GM19025 (cell line): Measurements from ENCODE around the gene IL24.

ENCODE experiments used
- ATAC-seq: cut with Tn5 transposase; IDR thresholded peaks from one replicate; pipeline ENCODE4 v1.9.1; 2021; ENCODE audit warnings: mild to moderate bottlenecking, low read depth, moderate library complexity; ENCODE audit not compliant: unreplicated experiment

The IL24 gene

DNA sequence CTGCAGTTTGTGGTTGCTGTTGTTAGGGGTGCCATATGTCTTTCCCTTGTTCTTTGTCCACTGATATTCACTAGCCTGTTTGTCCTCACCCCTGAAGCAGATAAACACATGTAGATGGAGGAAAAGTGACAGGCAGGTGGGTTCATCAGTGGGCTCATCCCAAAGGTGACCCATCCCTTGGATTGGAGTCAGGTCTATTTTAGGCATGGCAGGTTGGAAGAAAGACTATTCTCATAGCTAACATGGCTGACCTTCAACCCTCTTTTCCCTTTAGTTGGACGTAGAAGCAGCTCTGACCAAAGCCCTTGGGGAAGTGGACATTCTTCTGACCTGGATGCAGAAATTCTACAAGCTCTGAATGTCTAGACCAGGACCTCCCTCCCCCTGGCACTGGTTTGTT is 5.5 kb downstream of the IL24 start:
- ATAC-seq, result no peak

DNA sequence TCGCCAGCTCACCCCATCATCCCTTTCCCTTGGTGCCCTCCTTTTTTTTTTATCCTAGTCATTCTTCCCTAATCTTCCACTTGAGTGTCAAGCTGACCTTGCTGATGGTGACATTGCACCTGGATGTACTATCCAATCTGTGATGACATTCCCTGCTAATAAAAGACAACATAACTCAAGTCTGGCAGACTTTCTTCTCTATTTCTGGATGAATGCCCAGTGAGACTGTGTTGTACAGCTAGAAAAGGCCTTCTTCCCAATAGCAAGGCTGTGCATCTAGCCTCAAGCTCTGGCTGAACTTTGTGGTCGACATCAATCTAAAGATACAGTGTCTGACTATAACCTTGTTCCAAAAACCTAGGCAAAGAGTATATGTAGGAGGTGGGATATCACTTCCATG is 6.4 kb downstream of the IL24 start:
- no peak for ATAC-seq

DNA sequence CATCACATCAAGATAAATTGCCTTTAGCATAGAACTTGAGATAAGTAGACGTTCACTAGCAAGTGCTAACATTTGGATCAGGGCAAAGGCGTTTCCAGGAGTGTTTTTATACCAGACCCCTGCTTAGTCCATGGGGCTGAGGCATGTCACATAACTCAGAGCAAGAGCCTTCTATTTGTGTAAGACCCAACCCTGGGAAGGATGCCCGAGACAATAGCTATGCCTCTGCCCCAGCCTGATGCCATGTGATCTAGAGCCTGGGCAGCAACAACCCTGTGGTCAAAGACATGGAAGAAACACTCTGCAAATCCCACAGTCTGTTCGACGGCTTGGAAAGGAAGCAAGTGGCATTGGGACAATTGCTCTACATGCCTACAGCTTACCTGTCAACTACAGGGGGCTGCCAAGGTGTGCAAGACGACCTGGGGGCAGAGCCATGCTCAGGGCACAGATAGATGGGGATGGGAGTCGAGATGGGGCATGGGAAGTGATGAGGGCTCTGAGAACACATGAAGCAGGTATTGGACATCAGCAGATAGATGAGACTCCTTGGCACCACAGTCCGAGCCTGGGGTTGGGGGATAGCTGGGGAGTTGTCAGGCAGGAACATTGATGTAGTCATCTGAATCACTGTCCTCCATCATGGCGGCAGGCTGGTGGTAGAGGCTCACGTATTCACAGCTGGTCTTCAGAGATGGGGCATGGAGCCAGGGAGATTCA is 7.3 kb downstream of the IL24 start:
- ATAC-seq, result no peak

DNA sequence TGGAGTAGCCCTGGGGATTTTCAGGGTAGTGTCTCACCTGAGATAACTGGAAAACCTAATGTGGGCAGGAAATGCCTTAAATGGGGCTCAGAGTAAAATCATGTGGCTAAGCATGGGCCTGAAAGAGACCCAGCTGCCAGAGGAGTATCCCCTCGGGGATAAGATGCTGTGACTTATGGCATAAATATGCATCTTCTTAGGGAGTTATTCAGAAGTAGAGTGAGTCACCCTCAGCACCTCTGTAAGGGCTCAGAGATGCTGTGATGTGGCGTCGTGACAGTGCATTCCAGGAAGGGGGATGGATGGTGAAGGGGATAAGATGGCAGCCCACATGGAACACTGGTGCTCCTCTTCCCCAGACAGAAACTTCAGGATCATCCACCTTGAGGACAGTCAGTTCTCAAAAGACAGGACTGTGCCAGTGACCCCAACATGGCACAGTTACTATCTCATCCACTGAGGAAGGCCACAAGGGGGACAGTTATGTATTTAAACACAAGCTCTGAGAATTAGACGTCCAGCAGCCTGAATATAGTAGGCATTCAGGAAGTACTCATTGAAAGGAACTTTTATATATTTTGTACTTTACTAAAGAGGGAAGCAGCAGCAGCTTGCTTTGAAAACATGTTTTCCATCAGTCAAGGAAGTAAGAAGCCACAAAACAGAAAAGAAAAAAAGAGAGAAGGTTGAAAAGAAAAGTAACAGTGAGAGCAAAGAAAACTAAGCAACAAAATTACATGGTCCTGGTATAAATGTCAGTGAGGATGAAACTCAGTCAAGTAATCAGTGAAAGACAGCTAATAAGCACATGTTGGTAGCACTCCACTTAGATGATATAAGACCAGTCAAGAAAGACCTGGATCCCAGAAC is 8.3 kb downstream of the IL24 start:
- peak; percentile 70 for ATAC-seq

DNA sequence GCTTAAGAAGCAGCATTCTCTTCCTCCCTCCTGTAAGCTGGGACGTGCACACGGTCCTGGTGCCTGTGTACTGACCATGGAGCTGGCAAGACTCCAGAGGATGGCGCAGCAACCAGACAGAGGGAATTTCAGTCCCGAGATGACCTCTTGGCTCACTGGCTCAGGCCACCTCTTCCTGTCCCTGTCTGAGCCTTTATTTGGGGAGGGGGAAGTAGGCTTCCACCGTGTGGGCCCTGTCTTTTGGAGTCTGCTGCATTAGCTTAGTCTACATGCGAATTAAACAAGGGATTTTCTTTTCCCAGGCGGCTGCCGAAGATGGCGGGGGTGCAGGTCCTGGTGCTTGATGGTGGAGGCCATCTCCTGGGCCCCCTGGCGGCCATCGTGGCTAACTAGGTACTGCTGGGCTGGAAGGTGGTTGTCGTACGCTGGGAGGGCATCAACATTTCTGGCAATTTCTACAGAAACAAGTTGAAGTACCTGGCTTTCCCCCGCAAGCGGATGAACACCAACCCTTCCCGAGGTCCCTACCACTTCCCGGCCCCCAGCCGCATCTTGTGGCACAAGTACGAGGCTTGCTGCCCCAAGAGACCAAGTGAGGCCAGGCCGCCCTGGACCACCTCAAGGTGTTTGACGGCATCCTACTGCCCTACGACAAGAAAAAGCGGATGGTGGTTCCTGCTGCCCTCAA is 10.2 kb downstream of the IL24 start:
- no peak for ATAC-seq

DNA sequence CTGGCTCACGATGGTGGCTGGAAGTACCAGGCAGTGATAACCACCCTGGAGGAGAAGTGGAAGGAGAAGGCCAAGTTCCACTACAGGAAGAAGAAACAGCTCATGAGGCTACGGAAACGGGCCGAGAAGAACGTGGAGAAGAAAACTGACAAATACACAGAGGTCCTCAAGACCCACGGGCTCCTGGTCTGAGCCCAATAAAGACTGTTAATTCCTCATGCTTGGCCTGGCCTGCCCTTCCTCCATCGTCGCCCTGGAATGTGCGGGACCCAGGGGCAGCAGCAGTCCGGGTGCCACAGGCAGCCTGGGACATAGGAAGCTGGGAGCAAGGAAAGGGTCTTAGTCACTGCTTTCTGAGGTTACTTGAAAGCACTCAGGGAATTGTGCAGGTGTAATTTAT is 10.8 kb downstream of the IL24 start:
- ATAC-seq, result no peak

DNA sequence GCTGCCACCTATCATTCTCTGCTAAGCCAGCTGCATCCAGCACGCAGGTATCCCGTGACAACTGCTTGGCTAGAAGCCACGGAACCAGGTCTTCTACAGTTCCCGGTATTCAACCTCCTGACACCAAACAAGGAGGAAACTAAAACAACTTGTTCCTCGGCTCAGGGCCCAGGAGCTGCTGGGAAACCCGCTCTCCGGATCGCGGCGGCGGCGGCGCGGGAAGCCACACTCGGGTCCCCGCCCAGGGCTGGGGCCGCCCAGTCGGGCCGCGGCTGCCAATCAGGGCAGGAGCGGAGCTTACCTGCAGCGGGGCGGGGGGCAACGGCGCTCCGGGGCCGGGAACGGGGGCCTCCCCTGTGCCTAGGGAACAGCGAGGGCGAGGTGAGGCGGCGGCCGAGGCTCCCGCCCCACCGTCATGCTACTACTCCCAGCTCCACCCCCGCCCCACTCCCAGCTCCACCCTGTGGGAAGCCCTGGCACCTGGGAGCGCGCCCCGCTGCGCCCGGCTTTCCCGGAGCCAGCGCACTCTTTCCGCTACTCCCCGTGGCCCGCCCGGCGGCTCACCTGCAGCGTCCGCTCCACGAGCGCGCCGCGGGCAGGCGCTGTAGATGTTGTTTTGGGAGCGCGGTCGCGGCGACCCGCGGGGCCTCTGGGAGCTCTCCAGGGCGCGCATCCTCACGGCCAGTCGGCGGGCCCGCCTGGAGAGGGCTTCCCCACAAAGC is 12.1 kb downstream of the IL24 start:
- no peak for ATAC-seq

DNA sequence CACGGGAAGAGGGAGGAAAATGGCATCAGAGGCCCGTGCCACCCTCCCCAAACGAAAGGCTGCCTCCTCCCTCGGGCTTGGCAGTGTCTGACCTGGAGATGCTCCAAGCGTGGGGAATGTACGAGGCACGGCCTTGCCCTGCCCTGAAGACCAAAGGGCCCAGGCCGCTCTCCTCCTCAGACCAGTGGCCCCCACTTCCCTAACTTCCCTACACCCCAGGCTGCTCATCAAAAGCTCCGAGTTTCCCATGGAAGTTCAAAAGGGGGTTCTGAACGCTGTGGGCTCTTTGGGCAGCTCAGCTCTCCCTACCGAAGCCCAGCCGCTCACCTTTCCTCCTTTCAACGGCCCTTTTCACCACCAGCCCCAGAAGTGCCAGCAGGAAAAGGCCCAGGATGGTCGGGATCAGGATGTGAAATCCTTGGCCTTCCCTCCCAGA is 12.7 kb downstream of the IL24 start:
- ATAC-seq, result no peak

DNA sequence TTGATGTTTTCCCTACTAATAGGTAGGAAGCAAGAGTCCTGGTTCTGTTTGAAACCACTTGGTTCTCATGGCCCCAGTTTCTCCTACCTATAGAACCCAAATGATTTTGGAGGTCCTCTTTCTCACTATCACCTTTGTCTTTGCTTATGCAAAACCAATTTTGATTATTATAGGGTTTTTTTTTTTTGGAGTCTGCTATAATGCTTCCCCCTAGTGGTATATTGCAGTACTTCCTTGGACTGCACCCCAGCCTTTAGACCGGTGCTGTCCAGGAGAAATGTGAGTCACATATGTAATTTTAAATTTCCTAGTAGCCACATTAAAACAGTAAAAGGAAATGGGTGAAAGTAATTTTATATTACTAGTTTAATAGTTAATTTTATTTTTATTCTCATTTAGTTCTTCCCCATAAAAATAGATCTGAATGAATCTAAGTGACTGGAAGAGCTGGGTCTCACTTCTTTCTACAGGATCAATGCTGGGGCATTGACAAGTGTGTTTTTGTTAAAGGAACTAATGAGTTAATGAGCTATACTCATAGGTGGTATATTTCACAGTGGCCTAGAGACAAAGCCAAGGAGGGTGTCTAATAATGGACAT is 13.9 kb downstream of the IL24 start:
- ATAC-seq, result no peak

DNA sequence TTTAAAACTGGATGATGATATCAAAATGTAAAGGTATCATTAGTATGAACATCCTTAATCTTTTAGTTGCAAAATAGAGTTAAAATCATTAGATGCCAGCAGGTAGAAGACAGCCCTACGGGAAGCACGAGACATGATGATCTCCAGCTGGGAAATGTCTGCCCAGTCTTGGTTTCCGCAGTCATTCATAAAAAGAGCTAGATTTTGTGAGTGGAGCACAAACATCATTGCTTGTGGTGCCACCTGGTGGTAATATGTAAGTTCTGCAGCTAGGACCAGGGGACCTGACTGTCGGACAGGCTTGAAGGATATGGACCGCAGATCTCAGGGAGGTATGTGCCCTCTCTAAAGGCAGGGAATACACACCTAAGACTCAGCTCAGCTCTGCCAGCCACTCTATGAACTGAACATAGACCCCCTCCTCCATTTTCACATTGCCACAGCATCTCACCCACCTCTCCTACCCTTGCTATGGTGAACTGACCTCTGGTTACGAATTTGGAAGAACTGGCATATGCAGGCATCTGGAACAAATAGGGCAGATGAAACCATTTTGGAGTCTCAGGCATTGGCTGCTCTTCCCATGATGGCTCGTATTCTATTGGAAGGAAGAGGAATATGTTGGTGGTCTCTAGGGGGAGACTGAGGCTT is 15.3 kb downstream of the IL24 start:
- ATAC-seq, result no peak

DNA sequence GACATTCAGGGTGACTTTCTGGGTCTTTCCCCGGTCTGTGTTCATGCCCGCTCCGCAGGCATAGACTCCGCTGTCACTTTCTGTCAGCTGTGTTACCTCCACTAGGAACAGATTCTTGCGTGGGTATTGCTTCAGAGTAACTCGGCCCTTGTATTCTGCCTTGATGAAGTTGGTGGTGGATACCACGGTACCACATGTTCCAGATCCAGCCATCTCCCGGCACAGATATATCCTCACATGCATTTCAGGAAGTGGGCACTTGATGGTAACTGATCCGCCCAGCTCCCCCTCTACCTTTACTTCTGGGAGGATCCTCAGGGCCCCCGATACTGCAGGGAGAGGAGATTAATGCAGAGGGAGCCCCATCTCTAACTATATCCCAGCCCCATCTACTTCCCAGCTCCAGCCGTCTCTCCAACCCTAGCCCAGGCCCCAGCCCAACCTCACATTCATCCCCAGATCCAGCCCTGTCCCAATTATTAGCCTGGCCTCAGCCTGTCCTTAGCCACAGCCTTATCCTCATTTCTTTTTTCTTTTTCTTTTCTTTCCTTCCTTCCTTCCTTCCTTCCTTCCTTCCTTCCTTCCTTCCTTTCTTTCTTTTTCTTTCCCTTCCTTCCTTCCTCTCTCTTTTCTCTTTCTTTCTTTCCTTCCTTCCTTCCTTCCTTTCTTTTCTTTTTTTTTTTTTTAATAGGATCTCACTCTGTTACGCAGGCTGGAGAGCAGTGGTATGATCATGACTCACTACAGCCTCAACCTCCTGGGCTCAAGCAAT is 16.7 kb downstream of the IL24 start:
- no peak for ATAC-seq

DNA sequence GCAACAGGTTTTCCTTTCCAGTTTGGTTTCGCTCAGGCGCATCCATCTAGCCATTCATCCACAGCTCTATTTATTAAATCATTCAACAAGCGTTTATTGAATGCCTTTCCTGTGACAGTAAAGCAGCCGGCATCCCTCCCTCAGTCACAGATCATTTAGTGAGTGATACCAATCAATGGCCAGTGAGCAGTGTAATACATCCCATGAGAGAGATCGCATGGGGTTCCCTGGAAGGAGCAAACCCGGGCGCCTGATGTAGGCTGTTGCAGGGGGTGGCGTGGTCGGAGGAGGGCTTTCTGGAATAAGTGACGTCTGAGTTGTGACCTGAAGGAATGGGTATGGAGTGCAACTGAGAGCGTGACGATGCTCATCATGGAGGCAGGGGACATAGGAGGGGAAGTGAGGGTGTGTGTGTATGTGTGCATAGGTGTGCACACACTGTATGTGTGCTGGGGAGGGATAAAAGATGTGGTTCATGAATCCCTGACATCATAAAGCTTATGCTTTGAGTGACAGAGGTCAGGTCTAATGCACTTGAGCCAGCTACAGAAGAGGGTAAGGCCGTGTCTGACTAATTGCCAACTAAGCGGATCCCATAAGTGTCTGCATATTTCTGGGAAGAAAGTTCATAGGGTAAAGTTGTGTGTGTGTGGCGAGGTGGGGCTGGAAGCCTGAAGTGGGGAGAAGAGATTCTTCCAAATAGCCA is 17.9 kb downstream of the IL24 start:
- no peak for ATAC-seq

DNA sequence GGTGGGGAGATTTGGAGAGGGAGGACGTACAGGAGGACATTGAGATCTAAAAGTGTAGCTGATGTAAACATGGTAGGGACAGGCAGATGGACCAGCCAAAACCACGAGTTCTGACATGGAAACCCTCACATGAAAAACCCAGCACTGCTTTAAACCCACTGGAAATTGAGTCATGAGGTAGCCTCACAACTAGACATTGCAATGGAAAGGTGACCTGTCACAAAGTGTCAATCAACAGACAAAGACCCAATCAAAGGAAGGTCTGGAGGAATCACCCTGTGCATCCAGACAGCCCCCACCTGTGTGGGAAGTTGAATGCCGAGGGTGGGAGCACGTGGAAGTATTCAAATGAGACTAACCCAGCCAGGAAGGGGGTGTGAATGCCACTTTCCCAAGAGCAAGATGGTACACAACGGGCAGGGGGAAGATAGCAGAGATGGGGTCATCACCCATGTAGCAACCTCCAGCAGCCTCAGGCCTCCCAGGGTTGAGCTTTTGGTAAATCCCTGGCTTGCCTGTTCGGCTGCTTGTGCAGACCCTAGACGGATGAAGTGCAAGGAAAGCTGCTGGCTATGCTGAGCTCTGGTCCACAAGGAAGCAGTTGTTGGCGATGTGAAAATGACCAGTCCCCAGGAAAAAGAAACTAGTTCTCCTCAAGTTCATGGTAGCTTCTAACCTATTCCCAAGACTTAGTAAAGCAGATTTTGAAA is 18.9 kb downstream of the IL24 start:
- no peak for ATAC-seq

DNA sequence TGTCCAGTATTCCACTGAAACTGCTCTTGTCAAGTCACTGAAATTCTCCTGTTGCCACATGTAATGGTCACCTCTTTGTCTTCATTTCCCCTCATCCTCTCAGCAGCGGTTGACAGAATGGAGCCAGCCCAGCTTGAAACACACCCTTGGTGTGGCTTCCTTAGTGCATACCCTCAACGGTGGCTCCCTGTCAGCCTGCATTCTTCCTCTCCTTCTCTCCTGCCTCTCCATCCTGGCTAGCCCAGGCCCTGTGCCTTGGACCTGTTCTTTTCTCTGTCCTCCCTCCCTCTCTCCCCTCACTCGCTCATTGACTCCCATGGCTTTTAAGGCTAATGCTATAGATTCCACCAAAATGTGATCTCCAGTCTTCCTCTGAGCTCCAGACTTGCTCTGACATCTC is 20.8 kb downstream of the IL24 start:
- ATAC-seq, result no peak

DNA sequence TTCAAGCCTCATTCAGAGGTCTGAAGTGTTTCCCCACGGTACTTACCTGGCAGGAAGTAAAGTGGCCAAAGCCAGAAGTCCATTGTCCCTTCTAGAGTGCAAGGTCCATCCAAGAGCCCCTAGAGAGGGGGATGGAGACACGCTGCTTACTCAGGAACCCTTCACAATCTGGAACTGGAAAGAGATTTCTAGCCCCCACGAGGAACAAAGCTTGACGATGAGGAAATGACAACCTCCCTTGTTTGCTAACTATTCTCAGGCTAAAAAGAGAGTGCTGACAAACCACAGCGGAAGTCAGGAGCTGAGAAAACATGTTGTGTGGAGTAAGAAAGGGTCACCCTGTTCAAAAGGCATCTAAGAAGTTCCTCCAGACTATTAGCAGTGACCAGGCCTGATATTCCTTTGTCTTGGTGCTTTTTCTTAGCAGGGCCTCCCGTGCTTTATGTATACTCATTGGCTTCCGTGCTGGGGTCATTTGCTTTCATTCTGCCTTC is 24.6 kb downstream of the IL24 start, which contains the start of gene FCMR:
Gene FCMR (minus strand): TSS at position 170 of the 494 bp plus-strand sequence. CDS start 87 bp downstream, at position 83.
- no peak for ATAC-seq

DNA sequence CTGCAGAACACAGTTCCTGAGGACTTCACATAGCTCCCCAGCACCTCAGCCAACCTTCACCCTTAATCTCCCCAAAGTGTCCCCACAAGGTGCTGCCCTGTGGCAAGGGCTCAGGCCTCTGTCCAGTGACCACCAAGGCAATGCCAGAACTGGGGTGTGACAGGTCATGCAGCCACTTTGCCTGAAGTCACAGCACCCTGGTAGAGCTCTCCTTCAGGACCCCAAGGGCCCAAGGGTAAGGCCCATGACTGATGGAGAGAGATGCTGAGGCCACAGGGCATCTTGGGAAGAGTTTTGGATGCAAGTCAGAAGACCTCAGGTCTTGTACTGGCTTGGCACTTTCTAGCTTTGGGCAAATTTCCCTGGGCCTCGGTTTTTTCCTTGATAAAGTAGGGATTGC is 25.3 kb downstream of the IL24 start:
- no peak for ATAC-seq
